ENCODE data around the gene MCC. TPM values are rescaled to one million over a fixed set of nuclear protein-coding genes. Genes with fewer than 3 reads are reported as not detected.

The MCC gene
- polyA plus RNA-seq, 1 donor (not counting 4 experiments of a cell fraction or from before 2014, with no cell fraction given), result 24.6 TPM

GRCh38 chr5:113052041-113052795, 436.0 kb downstream of the MCC start:
- Histone ChIP-seq H3K27me3 (ENCODE audit: control insufficient read depth, extremely low read depth, insufficient read depth, low read length) (no peaks in the 10 kb centered on the region), H3K79me2 (ENCODE audit: control insufficient read depth, insufficient read depth, low read length) (no peaks in the 10 kb centered on the region), H3K9me1 (ENCODE audit: control insufficient read depth, extremely low read depth, insufficient read depth, low read length) (peaks cover 2% of the 10 kb centered on the region), H3K27ac (ENCODE audit: control insufficient read depth, insufficient read depth, low read length) (no peak overlapping the region), H3K36me3 (ENCODE audit: control insufficient read depth in 2 of 2, extremely low read depth in 1 of 2, insufficient read depth in 2 of 2, low read length in 2 of 2) (peaks cover 30 to 33% of the 10 kb centered on the region in 2 experiments), H4K20me1 (ENCODE audit: control insufficient read depth, extremely low read depth, insufficient read depth, low read length) (no peaks in the 10 kb centered on the region), H3K9me3 (ENCODE audit: control insufficient read depth, low read depth, low read length) (no peaks in the 10 kb centered on the region), H3K9ac (ENCODE audit: control insufficient read depth, extremely low read depth, insufficient read depth, low read length) (no peak overlapping the region), H3K4me2 (ENCODE audit: control insufficient read depth, extremely low read depth, insufficient read depth, low read depth, low read length) (no peak overlapping the region), H2AFZ (ENCODE audit: control insufficient read depth, low read length) (no peak overlapping the region), H3K4me1 (ENCODE audit: control insufficient read depth, extremely low read depth, insufficient read depth, low read length) (peaks cover 27% of the 10 kb centered on the region), H3K4me3 (ENCODE audit: control insufficient read depth in 2 of 3, extremely low read depth in 1 of 3, insufficient read depth in 2 of 3, low read depth in 1 of 3, low read length in 3 of 3) (no peak overlapping the region)
- FAIRE-seq (no peak), DNase-seq (ENCODE audit: low read depth, low spot score) (no peak)
- TF ChIP-seq CTCF (optimal IDR thresholded peaks at IDR 0.05 in 1 of 3, IDR thresholded peaks at IDR 0.05 in 1 of 3, conservative IDR thresholded peaks at IDR 0.05 in 1 of 3; ENCODE audit: extremely low read depth in 1 of 3, insufficient read depth in 2 of 3, low read length in 3 of 3) (no peak), EZH2 (IDR thresholded peaks at IDR 0.05; ENCODE audit: low read length) (no peak)
- dilution Hi-C loops (cut with MboI; ENCODE audit: extremely low pct_ligation_motif_present, low sequenced_read_pairs), result no loop called here

GRCh38 chr5:113050721-113051382, 437.4 kb downstream of the MCC start:
- H3K9ac ChIP-seq (ENCODE audit: control insufficient read depth, extremely low read depth, insufficient read depth, low read length), result peak overlapping the region; percentile 23
- TF ChIP-seq EZH2 (IDR thresholded peaks at IDR 0.05; ENCODE audit: low read length) (no peak), CTCF (optimal IDR thresholded peaks at IDR 0.05 in 1 of 3, IDR thresholded peaks at IDR 0.05 in 1 of 3, conservative IDR thresholded peaks at IDR 0.05 in 1 of 3; ENCODE audit: extremely low read depth in 1 of 3, insufficient read depth in 2 of 3, low read length in 3 of 3) (no peak)
- peaks cover 2% of the 10 kb centered on the region for H3K9me1 ChIP-seq (ENCODE audit: control insufficient read depth, extremely low read depth, insufficient read depth, low read length)
- H4K20me1 ChIP-seq (ENCODE audit: control insufficient read depth, extremely low read depth, insufficient read depth, low read length), result no peaks in the 10 kb centered on the region
- H2AFZ ChIP-seq (ENCODE audit: control insufficient read depth, low read length), result no peak overlapping the region
- H3K27me3 ChIP-seq (ENCODE audit: control insufficient read depth, extremely low read depth, insufficient read depth, low read length), result no peaks in the 10 kb centered on the region
- no peaks in the 10 kb centered on the region for H3K9me3 ChIP-seq (ENCODE audit: control insufficient read depth, low read depth, low read length)
- H3K4me1 ChIP-seq (ENCODE audit: control insufficient read depth, extremely low read depth, insufficient read depth, low read length), result peaks cover 31% of the 10 kb centered on the region
- H3K79me2 ChIP-seq (ENCODE audit: control insufficient read depth, insufficient read depth, low read length), result no peaks in the 10 kb centered on the region
- dilution Hi-C loops (cut with MboI; ENCODE audit: extremely low pct_ligation_motif_present, low sequenced_read_pairs), result no loop called here
- peak; percentile 75 for DNase-seq (ENCODE audit: low read depth, low spot score)
- peak overlapping the region; percentile 53 for H3K27ac ChIP-seq (ENCODE audit: control insufficient read depth, insufficient read depth, low read length)
- H3K36me3 ChIP-seq (ENCODE audit: control insufficient read depth in 2 of 2, extremely low read depth in 1 of 2, insufficient read depth in 2 of 2, low read length in 2 of 2), result peaks cover 27 to 30% of the 10 kb centered on the region in 2 experiments
- no peak overlapping the region for H3K4me3 ChIP-seq (ENCODE audit: control insufficient read depth in 2 of 3, extremely low read depth in 1 of 3, insufficient read depth in 2 of 3, low read depth in 1 of 3, low read length in 3 of 3)
- H3K4me2 ChIP-seq (ENCODE audit: control insufficient read depth, extremely low read depth, insufficient read depth, low read depth, low read length), result peak overlapping the region; percentile 49
- peak; percentile 73 for FAIRE-seq
